Ectodermal cell (in vitro differentiated cells): Measurements from ENCODE around the gene APOL5.
"Not testable (repeated sequence)": the region's sequence is repeated elsewhere in the genome, so short reads cannot be mapped to it uniquely, and the experiment has no call there.

Experiments used
- H3K27ac ChIP-seq: 2 replicates; pipeline ENCODE4 v1.7.0; 2013; ENCODE audit warnings: mild to moderate bottlenecking, low read depth, low read length; ENCODE audit not compliant: insufficient read depth, poor library complexity, severe bottlenecking
- H3K27me3 ChIP-seq: 2 replicates; pipeline ENCODE4 v1.7.0; 2013; ENCODE audit warnings: mild to moderate bottlenecking, low read length; ENCODE audit not compliant: insufficient read depth, control insufficient read depth, poor library complexity, severe bottlenecking
- H3K36me3 ChIP-seq: one replicate; pipeline ENCODE4 v1.7.0; 2013; ENCODE audit warnings: low read length; ENCODE audit not compliant: control insufficient read depth, insufficient read depth
- H3K4me1 ChIP-seq: one replicate; pipeline ENCODE4 v1.7.0; 2013; ENCODE audit warnings: low read length; ENCODE audit not compliant: control insufficient read depth, insufficient read depth
- H3K4me3 ChIP-seq: 2 replicates; pipeline ENCODE4 v1.7.0; 2013; ENCODE audit warnings: low read depth, low read length, control low read depth; ENCODE audit not compliant: insufficient read depth
- H3K9me3 ChIP-seq: 2 replicates; pipeline ENCODE4 v1.7.0; 2013; ENCODE audit warnings: mild to moderate bottlenecking, low read length, moderate library complexity; ENCODE audit not compliant: control insufficient read depth
- WGBS, 2 experiments: methylation state at CpG; one replicate each; pipeline ENCODE4 v1.1.7; 2013; ENCODE audit warnings: missing lambda C conversion rate in 2 of 2; 5-methylcytosine and 5-hydroxymethylcytosine counted together

The APOL5 gene

DNA sequence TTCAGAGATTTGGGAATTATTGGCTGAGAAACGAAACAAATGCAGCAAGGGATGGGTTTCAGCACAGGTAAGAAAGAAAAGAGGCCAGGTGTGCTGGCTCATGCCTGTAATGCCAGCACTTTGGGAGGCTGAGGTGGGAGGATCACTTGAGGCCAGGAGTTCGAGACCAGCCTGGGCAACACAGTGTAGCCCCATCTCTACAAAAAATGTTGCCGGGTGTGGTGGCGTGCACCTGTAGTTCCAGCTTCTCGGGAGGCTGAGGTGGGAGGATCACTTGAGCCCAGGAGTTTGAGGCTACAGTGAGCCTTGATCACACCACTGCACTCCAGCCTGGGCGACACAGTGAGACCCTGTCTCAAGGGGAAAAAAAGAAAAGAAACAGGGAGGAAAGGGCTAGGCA lies 20.2 kb downstream of the APOL5 start:
- H3K9me3 ChIP-seq, H3K27ac ChIP-seq, H3K27me3 ChIP-seq, H3K4me3 ChIP-seq, H3K4me1 ChIP-seq, H3K36me3 ChIP-seq: not testable (repeated sequence)
- WGBS, 2 experiments = 84 to 91% methylated on average over 6 of the region's 6 CpGs

DNA sequence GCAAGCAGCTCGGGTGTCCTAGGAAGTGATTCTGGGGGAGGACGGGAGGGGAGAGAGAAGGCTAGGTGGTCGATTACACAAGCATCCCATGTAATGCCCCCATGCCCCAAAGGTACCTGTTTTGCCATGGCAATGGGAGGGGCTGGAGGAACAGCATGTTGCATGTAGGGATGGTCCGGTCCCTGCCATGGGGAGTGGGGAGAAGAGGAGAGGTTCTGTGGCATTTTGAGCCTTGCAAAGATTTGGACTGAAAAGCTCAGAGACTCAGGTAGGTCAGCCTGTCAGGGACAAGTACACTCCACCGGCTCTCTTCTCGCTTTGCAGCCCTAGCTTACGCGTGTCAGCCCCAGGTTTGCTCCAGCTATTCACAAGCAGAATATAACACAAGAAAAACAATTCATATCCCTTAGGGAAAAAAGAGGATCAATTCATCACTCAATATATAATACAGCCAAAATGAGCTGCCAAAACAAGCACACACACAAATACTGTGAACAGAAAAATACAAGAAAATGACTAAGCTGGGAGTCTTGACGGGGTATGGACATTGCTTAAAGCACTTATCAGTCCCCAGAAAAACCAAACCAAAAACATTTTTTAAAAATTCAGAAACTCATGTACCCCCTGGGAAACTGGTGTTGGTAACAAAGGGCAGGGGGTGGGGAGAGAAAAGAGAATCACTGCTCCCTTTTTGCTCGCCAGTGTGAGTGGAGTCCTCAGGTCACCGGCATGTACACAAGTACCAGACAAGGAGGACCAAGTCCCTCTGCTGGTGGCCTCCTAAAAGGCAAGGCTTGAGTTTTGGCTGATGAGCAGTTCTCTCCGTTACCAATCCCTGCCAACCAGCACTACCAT lies 21.6 kb downstream of the APOL5 start:
- Histone ChIP-seq H3K4me3 (no peak overlapping the region), H3K36me3 (peaks cover 5% of the 10 kb centered on the region), H3K27me3 (no peaks in the 10 kb centered on the region), H3K4me1 (no peaks in the 10 kb centered on the region), H3K9me3 (no peaks in the 10 kb centered on the region), H3K27ac (no peak overlapping the region)
- WGBS, 2 experiments = 87 to 88% methylated on average over 12 of the region's 12 CpGs

- Histone ChIP-seq H3K36me3 (peaks cover 8% of the 10 kb centered on the region), H3K4me3 (no peak overlapping the region)
- WGBS, 2 experiments = 91 to 94% methylated on average over 3 of the region's 3 CpGs
Measured at GRCh38 chr22:35739931-35740380, 22.3 kb downstream of the APOL5 start.

GRCh38 chr22:35740616-35741015 lies 22.9 kb downstream of the APOL5 start:
- WGBS, 2 experiments = 100% methylated on average over 1 of the region's 1 CpG
- Histone ChIP-seq H3K4me3 (no peak overlapping the region), H3K9me3 (no peaks in the 10 kb centered on the region), H3K36me3 (peaks cover 8% of the 10 kb centered on the region), H3K27ac (no peak overlapping the region), H3K4me1 (no peaks in the 10 kb centered on the region), H3K27me3 (no peaks in the 10 kb centered on the region)

More at GRCh38 chr22:35739931-35740380, 22.3 kb downstream of the APOL5 start:
- Histone ChIP-seq H3K27ac (no peak overlapping the region), H3K9me3 (no peaks in the 10 kb centered on the region), H3K27me3 (no peaks in the 10 kb centered on the region), H3K4me1 (no peaks in the 10 kb centered on the region)

DNA sequence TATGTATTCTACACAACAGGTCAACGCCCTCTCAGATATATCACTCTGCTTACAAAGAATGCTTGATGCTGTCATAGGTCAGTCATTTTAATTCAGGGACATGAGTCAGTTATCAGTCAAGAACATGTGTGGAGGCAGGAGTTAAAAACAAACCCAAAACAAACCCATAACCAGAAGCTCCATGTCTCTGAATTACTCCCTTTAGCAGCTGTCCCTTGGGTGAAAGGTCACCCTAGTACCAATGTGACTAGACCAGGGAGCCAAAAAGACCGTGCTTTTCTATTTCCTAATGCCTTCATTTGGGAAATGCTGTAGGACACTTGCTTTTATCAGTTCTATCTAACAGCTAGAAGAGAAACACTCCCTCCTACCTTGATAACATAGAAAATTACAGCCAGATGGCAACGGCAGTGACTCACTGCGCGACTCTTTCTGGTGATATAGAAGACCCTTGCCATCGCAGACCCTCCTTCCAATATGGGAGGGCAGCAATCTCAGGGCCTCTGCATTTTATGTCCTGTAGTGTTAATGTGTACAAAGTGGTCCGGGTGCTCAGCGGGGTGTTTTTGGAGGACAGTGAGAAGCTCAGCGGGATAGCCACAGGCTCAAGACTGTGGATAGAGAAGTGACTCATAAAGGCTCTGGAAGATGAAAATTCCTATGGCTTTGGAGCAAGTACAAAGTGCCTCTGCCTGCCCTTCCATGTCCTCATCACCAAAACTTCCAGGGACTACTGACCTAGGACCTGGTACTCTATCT lies 24.8 kb downstream of the APOL5 start:
- Histone ChIP-seq H3K27me3 (no peaks in the 10 kb centered on the region), H3K36me3 (peaks cover 16% of the 10 kb centered on the region), H3K27ac (no peak overlapping the region), H3K4me1 (peaks cover under 1% of the 10 kb centered on the region), H3K9me3 (no peaks in the 10 kb centered on the region), H3K4me3 (no peak overlapping the region)
- WGBS, 2 experiments = 87 to 93% methylated on average over 9 of the region's 9 CpGs

- Histone ChIP-seq H3K4me1 (peaks cover 5% of the 10 kb centered on the region), H3K9me3 (no peaks in the 10 kb centered on the region), H3K4me3 (no peak overlapping the region), H3K27ac (no peak overlapping the region), H3K36me3 (peaks cover 16% of the 10 kb centered on the region), H3K27me3 (no peaks in the 10 kb centered on the region)
- 94 to 99% methylated on average over 5 to 6 of the region's 6 CpGs for WGBS, 2 experiments
Measured at GRCh38 chr22:35743326-35743860, 25.7 kb downstream of the APOL5 start.

GRCh38 chr22:35746248-35746647 lies 28.6 kb downstream of the APOL5 start:
- WGBS, 2 experiments = 94 to 96% methylated on average over 9 of the region's 9 CpGs
- H3K9me3 ChIP-seq = no peaks in the 10 kb centered on the region
- no peak overlapping the region for H3K4me3 ChIP-seq
- H3K36me3 ChIP-seq = peaks cover 16% of the 10 kb centered on the region
- no peak overlapping the region for H3K27ac ChIP-seq
- H3K4me1 ChIP-seq = peaks cover 5% of the 10 kb centered on the region
- no peaks in the 10 kb centered on the region for H3K27me3 ChIP-seq

- Histone ChIP-seq H3K27me3 (no peaks in the 10 kb centered on the region), H3K4me1 (peaks cover 5% of the 10 kb centered on the region), H3K36me3 (peaks cover 16% of the 10 kb centered on the region), H3K4me3 (no peak overlapping the region), H3K9me3 (no peaks in the 10 kb centered on the region), H3K27ac (no peak overlapping the region)
- 91 to 97% methylated on average over 3 to 4 of the region's 4 CpGs for WGBS, 2 experiments
Measured at GRCh38 chr22:35746946-35747703, 29.5 kb downstream of the APOL5 start.

DNA sequence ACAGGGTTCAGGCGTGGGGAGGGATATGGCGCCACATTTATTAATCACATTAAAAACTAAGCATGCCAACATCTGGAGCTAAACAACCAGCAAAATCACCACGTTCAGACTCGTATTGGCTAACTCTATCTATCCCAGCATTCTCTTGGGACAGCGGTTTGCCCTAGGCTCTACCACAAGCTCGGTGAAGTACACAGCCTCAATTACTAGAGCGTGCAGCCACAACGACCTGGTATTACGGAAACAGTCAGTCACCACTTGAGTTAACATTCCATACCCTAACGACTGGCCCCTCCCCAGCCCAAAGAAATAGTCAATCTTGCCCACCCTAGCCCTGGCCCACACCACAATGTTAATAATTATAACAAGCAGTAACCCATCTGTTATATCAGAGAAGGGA lies 32.1 kb downstream of the APOL5 start:
- no peaks in the 10 kb centered on the region for H3K27me3 ChIP-seq
- WGBS, 2 experiments = 84 to 85% methylated on average over 10 of the region's 10 CpGs
- H3K4me3 ChIP-seq = no peak overlapping the region
- no peaks in the 10 kb centered on the region for H3K9me3 ChIP-seq
- H3K27ac ChIP-seq = no peak overlapping the region
- peaks cover 8% of the 10 kb centered on the region for H3K36me3 ChIP-seq
- peaks cover 10% of the 10 kb centered on the region for H3K4me1 ChIP-seq
